A673 (cell line): ENCODE results near the gene ACAD9. TPM values are rescaled to one million over a fixed set of nuclear protein-coding genes. Genes with fewer than 3 reads are reported as not detected.

Experiments
- BruUV-seq: library from RNA; stranded (reverse); fragments of 400-500 nt; replicated peaks from 2 replicates; lab custom pipeline; 2021; lab: Mats Ljungman, UMichigan
- CTCF ChIA-PET: fragments of 300-600 bp; sonication (Branson Sonifier 250); formaldehyde crosslinking; loops from one replicate; lab custom pipeline; 2022; ENCODE audit warnings: antibody characterized with exemption; lab: Charles Lee
- POLR2A ChIA-PET: fragments of 300-600 bp; sonication (Branson Sonifier 250); formaldehyde crosslinking; loops from one replicate; lab custom pipeline; 2022; ENCODE audit warnings: antibody characterized with exemption; ENCODE audit not compliant: low non-redundant PET; lab: Charles Lee
- DNase-seq: peaks from one replicate; pipeline ENCODE4 v3.0.0-alpha.2; 2015; ENCODE audit warnings: low spot score
- H3K27ac ChIP-seq: fragments of 200-600 bp; sonication (generic); 2 replicates; pipeline ENCODE4 v1.5.1; 2016; ENCODE audit warnings: mixed run types, low read depth, mild to moderate bottlenecking, mixed read lengths, antibody characterized with exemption, low read length; ENCODE audit not compliant: poor library complexity, severe bottlenecking
- H3K27me3 ChIP-seq: fragments of 200-600 bp; sonication (generic); replicated peaks from 2 replicates; pipeline ENCODE4 v1.6.1; 2017; ENCODE audit warnings: mixed run types, low read depth, mild to moderate bottlenecking, mixed read lengths, antibody characterized with exemption, low read length; ENCODE audit not compliant: insufficient read depth, poor library complexity
- H3K36me3 ChIP-seq: fragments of 200-600 bp; sonication (generic); 2 replicates; pipeline ENCODE4 v1.6.1; 2016; ENCODE audit warnings: mixed run types, mild to moderate bottlenecking, mixed read lengths, antibody characterized with exemption, low read length; ENCODE audit not compliant: insufficient read depth, poor library complexity, severe bottlenecking
- H3K4me1 ChIP-seq: fragments of 200-600 bp; sonication (generic); 2 replicates; pipeline ENCODE4 v1.6.1; 2017; ENCODE audit warnings: mixed run types, mild to moderate bottlenecking, mixed read lengths, antibody characterized with exemption, low read length; ENCODE audit not compliant: insufficient read depth, poor library complexity, severe bottlenecking
- H3K4me3 ChIP-seq: fragments of 200-600 bp; sonication (generic); 2 replicates; pipeline ENCODE4 v1.5.1; 2016; ENCODE audit warnings: low read depth, mixed run types, mild to moderate bottlenecking, mixed read lengths, low read length; ENCODE audit not compliant: poor library complexity, severe bottlenecking
- H3K9me3 ChIP-seq: fragments of 200-600 bp; sonication (generic); 2 replicates; pipeline ENCODE4 v1.6.1; 2016; ENCODE audit warnings: mixed run types, low read depth, mild to moderate bottlenecking, mixed read lengths, antibody characterized with exemption, low read length; ENCODE audit not compliant: poor library complexity, severe bottlenecking
- EZH2 ChIP-seq: fragments of 200-600 bp; sonication (generic); IDR thresholded peaks from 2 replicates; pipeline ENCODE4 v1.6.1; 2017; ENCODE audit warnings: borderline replicate concordance, low read depth, mild to moderate bottlenecking, mixed read lengths, antibody characterized with exemption, low read length; ENCODE audit not compliant: poor library complexity, severe bottlenecking
- intact Hi-C: fragments of 100-400 bp; cut with micrococcal nuclease; formaldehyde crosslinking; loops from one replicate; pipeline ENCODE4 v1.10.0; 2022; ENCODE audit not compliant: unreplicated experiment
- total RNA-seq: library from RNA; stranded (reverse); gene quantifications from 2 replicates; pipeline ENCODE4 v1.2.3, GENCODE V29; 2021
- TF ChIP-seq, protein P1 (sequence below): fragments of 300-800, 200-600 bp; sonication (generic); conservative IDR thresholded peaks from 2 replicates; pipeline ENCODE4 v1.5.1; 2017; ENCODE audit warnings: low read depth, mild to moderate bottlenecking, antibody characterized with exemption, low read length, moderate library complexity, mixed read lengths

ACAD9 gene
- total RNA-seq, 1 experiment from 2014 or later: 54.5 TPM

DNA sequence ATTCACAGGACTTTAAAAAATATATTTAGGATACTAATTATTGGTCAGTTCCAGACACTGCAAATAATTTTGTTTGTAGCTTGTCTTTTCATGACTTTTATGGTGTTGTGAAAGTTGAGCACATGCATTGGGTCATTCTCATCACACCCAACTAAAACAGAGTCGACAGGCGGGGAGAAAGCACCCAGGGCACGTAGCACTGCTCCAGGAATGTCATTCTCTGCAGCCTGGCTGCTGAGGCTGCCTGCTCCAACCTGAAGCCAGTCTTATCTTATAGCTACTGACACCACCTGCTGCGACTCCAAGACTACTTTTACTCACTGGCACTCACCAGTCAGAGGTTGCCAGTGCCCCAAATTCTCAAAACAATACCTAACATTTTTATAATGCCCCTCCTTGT is 56.9 kb downstream of the ACAD9 start:
- Histone ChIP-seq H3K36me3 (no peaks in the 10 kb centered on the region), H3K27ac (no peak overlapping the region), H3K4me3 (no peak overlapping the region), H3K4me1 (no peaks in the 10 kb centered on the region), H3K9me3 (no peaks in the 10 kb centered on the region), H3K27me3 (no peaks in the 10 kb centered on the region)
- CTCF ChIA-PET: interaction anchor here (0.5 kb wide), 1 partner anchor 34 kb away, joined by 5 read pairs; no protein-coding TSS in a partner anchor
- DNase-seq: no peak
- BruUV-seq: no TSS peak
- TF ChIP-seq EZH2: no peak
- TF ChIP-seq, protein P1, sequence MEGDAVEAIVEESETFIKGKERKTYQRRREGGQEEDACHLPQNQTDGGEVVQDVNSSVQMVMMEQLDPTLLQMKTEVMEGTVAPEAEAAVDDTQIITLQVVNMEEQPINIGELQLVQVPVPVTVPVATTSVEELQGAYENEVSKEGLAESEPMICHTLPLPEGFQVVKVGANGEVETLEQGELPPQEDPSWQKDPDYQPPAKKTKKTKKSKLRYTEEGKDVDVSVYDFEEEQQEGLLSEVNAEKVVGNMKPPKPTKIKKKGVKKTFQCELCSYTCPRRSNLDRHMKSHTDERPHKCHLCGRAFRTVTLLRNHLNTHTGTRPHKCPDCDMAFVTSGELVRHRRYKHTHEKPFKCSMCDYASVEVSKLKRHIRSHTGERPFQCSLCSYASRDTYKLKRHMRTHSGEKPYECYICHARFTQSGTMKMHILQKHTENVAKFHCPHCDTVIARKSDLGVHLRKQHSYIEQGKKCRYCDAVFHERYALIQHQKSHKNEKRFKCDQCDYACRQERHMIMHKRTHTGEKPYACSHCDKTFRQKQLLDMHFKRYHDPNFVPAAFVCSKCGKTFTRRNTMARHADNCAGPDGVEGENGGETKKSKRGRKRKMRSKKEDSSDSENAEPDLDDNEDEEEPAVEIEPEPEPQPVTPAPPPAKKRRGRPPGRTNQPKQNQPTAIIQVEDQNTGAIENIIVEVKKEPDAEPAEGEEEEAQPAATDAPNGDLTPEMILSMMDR: no peak
- intact Hi-C loops: no loop called here
- POLR2A ChIA-PET: no interaction called here

DNA sequence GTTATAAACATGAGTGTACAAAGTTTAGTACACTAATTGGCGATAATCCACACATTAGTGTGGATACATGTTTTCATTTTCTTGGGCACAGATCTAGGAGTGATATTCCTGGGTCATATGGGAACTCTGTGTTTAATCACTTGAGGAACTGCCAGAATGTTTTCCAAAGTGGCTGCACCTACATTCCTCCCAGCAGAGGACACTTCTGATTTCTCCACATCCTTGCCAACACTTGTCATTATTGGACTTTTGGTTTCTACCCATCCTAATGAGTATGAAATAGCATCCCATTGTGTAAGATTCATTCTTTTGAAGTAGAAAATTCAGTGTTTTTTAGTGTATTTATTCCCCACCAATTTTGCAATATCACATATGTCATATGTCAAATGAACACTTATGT is 60.8 kb downstream of the ACAD9 start:
- BruUV-seq: no TSS peak
- Histone ChIP-seq H3K36me3 (no peaks in the 10 kb centered on the region), H3K4me3 (no peak overlapping the region), H3K27ac (no peak overlapping the region), H3K9me3 (no peaks in the 10 kb centered on the region), H3K4me1 (no peaks in the 10 kb centered on the region), H3K27me3 (no peaks in the 10 kb centered on the region)
- POLR2A ChIA-PET: no interaction called here
- TF ChIP-seq, protein P1: no peak
- no peak for TF ChIP-seq EZH2
- intact Hi-C loops: loop anchor here (10.0 kb wide), 1 partner anchor 325 kb away; no protein-coding TSS in a partner anchor
- CTCF ChIA-PET: no interaction called here
- no peak for DNase-seq

DNA sequence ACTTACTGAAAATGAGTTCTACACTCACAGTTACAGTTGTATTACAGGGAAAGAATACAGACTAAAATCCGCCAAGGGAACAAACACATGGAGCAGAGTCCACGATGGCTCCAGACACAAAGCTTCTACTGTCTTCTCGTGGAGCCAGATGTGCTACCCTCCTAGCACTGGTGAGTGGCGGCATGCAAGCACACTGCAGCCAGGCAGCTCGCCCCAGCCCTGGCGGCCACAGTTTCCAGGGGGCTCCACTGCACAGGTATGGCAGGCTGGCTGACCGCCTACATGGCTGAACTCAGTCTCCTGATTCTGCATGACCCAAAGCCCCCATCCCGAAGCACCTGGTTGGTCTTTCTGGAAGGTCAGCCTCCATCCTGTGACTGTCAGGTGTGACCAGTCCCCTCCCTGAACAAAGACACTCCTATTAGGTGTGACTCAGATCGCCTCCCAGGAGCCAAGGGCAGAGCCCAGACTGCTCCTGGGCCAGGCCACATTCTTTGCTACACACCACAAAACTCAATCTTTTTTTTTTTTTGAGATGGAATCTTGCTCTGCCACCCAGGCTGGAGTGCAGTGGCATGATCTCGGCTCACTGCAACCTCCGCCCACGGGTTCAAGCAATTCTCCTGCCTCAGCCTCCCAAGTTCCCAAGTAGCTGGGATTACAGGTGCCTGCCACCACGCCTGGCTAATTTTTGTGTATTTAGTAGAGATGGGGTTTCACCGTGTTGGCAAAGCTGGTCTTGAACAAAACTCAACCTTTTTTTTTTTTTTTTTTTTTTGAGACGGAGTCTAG is 62.9 kb downstream of the ACAD9 start:
- no peak overlapping the region for H3K27ac ChIP-seq
- TF ChIP-seq EZH2: no peak
- TF ChIP-seq, protein P1: no peak
- H3K9me3 ChIP-seq: no peaks in the 10 kb centered on the region
- no peaks in the 10 kb centered on the region for H3K36me3 ChIP-seq
- no peaks in the 10 kb centered on the region for H3K4me1 ChIP-seq
- POLR2A ChIA-PET: no interaction called here
- no peaks in the 10 kb centered on the region for H3K27me3 ChIP-seq
- no TSS peak for BruUV-seq
- DNase-seq: no peak
- H3K4me3 ChIP-seq: no peak overlapping the region
- CTCF ChIA-PET: no interaction called here
- intact Hi-C loops: loop anchor here (10.0 kb wide), 1 partner anchor 328 kb away; no protein-coding TSS in a partner anchor
